ENCODE data around the gene NOTCH3.

The NOTCH3 gene

DNA sequence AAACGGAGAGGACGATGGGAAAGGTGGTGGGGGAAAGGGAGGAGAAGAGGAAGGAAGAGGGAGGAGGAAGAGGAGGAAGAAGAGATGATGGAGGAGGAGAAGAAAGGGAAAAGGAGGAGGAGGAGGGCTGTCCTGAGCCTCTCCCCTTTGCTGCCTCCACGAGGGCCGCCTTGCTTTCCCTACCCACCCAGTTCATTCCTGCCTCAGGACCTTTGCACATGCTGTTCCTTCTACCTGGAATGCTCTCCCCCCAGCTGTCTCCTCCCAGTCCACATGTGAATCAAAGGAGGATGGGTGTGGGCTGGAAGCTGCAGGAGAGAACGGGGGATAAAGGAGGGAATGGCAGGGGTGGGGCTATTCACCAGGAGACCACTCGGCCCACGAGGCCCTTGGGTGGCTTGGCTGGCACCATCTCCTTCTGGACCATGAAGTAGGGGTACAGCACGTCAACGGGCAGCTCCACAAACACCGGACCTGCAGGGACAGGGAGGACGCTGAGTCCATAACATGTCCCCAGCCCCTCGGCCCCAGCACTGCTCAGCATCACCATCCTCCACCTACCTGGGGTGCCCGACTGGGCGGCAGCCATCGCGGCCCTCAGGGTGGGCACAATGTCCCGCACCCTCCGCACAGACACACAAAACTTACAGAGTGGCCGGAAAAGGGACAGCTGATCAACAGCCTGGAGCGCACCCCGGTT is 78.3 kb downstream of the NOTCH3 start:
- DNase-seq = no peak

DNA sequence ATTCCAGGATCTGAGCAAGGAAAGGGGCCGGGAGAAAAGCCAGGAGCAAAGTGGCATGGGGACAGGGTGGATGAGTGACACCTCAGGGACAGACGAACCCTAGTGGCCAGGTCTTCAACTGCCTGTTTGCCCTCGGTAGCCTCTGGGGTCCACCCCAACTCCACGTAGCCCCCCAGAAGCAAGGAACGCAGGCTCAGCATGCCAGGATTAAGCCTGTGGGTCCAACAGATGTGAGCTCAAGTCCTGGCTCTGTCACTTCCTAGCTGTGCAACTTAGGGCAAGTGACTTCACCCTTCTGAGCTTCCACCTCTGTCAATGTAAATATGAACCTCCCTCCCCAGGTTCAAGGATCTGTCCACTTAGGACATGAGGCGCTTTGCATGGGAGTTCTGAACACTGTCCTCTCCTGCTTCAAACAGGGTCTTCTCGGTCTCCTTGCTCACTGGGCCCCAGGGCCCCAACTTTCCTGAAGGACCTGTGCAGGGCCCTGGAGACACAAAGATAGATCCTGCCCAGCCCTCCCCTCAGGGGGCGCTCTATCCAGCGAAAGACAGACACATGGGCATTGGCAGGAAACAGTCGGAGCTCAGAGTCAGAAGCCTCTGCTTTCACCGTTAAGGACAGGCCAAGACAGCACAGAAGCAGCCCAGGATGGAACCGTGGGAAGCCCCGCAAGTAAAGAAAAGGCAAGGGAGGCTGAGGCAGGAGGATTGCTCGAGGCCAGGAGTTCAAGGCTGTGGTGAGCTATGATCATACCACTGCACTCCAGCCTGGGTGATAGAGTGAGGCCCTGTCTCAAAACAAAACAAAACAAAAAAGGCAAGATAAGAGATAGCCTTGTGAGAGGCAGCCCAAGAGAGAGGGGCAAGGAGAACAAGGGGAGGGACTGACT is 80.4 kb downstream of the NOTCH3 start:
- no peak for DNase-seq

DNA sequence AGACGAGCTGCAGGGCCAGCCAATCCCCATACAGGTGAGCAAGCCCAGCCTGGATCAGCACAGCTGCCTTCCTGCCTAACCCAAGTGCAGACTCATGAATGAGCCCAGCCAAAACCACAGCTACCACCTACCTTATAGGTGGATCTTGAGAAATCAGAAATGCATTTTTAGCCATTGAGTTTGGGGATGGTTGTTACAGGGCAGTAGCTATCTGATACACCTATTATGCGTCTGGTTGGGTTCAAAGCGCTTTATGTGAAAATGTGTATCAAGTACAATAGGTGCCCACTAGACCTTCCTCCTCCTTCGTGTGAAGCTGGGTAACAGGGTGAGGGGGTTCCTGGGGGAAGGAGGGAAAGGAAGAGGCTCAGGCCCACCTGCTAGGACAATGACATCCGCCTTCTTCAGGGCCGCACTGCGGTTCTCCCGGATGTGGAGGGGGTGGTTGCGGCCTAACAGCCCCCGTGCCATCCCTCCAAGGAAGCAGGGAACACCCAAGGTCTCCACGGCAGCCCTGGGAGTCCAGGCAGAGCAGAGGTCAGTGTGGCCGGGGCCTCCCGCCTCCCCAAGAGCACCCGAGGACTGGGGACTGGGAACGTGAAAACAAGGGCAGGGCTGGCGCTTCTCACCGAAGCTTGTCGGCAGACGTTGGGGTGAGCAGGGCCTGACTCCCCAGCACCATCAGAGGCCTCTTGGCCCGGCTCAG is 81.9 kb downstream of the NOTCH3 start:
- DNase-seq = no peak

DNA sequence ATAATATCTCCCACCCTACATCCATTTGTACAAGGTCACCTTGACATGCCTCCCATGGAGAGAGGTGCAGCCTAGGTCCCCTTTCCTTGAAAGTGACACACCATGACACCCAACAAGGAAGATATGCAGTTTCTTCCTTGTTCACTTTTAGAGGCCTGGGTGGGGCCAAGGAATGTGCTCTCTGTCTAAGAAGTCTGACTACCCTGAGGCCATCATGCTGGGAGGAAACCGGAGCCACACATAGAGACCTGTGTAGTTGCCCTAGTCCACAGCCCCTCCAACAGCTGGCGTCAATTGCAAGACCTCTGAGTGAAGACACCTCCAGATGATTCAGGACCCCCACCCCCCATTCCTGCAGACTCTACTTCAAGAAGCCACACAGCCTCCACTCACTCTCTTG is 82.5 kb downstream of the NOTCH3 start:
- DNase-seq = no peak

DNA sequence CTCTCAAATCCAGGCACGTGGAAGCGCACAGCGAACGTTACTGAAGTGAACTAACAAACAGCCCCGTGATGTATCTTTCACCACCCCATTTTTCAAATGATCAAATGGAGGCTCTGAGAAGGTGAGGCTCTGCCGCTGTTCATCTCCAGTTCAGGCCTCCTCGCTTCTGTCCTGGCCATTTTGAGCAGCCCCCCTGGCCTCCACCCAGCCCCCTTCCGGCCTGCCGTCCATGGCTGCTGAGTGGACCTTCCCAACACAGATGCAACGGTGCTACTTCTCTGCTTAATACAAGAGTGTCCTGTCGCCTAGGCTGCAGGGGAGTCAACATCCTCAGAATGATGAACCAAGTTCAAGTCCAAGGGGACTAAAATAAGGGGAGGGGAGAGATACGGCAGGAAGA is 83.9 kb downstream of the NOTCH3 start:
- DNase-seq = no peak

DNA sequence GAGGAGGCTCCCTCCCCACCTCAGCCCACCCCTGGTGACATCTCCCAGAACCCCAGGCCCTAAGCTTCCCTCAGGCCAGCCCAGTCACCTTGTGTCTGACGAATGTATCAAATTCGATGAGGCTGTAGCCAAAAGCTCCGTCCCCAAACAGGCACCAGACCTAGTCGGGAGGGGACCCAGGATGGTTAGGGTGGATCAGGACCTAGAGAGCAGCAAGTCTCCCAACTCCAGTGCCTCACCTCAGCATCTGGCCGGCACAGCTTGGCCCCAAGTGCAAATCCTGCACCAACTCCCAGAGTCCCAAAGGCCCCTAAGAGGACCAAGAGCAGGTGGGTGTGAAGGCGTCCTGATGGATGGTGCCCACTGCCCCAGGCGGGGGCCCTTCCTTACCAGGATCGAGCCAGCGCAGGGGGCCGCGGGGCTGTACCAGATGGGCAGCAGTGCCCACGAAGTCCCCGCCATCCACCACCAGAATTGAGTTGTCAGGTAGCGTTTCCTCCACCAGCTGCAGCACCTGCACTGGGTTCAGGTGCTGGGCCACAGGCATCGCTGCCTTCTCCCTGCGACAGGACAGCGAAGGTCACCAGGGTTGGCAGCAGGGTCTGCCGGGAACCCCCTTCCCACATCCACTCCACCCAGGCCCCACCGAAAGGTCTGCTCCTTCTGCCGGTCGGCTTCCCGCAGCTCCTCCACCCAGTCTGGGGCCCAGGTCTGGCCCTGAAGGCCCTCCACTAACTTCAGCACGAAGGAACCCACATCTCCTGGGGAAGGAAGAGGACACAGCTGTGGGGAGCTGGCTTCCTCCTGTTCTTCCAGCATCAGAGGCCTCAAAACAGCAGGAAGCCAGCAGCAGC is 84.8 kb downstream of the NOTCH3 start:
- no peak for DNase-seq

DNA sequence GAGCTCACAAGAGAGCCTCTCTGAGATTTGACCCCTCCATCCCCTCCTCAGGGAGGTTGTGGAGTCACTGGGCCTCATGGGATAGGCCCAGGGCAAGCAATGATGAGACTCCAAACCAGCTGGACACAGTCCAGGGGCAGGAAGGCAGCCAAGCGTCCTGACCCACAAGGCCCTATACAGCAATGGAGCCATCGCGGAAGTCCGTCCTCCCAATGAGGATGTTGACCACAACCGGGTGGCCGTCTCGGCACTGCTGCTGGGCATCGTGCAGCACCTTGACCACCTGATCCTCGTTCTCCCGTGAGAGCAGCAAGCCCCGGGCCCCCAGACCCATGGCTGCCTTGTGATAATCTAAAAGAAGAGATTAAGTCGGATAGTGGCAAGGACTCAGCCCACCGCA is 85.7 kb downstream of the NOTCH3 start:
- no peak for DNase-seq

DNA sequence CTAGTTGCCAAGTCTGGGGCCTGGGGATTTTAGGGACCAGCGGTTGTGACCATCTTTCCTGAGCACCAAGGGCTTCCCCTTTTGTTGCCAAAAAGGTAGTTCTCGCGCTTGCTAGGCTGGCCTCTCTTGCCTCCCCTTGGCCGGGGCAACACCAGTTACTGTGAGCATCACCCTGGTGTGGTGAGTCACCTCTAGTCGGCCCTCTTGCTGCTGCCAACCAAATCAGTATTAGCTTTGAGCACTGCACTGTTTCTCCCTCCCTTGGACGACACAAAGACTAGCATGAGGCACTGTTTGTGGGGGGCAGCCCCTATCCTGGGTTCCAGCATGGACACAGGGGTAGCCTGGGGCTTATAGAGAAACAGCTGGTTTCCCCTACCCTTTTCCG is 86.6 kb downstream of the NOTCH3 start:
- DNase-seq = no peak

DNA sequence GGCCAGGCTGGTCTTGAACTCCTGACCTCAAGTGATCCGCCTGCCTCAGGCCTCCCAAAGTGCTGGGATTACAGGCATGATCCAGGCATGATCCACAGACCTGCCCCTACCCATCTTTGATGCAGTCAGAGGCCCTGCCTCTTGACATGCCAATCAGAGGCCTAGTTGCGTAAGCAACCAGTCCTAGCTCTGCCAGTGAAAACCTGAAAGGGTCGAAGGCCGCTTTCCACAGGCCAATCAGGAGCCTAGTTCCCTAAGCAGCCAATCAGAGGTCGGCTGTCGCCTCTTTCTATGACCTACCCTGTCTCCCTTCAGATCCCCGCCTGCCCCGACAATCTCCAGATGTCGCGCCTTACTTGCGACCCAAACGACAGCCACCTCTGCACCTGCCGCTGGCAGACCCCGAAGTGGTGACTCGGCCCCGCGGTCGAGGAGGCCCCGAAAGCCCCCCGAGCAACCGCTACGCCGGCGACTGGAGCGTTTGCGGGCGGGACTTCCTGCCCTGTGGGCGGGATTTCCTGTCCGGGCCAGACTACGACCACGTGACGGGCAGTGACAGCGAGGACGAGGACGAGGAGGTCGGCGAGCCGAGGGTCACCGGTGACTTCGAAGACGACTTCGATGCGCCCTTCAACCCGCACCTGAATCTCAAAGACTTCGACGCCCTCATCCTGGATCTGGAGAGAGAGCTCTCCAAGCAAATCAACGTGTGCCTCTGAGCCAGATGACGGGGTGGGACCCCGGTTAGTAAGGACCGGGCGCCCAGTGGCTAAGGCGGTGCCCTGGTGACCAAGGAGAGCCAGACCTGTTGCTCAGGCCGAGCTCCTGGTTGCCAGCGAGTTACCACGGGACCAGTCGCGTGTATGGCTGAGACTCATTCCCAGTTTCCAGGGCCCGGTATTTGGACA is 87.3 kb downstream of the NOTCH3 start:
- no peak for DNase-seq

DNA sequence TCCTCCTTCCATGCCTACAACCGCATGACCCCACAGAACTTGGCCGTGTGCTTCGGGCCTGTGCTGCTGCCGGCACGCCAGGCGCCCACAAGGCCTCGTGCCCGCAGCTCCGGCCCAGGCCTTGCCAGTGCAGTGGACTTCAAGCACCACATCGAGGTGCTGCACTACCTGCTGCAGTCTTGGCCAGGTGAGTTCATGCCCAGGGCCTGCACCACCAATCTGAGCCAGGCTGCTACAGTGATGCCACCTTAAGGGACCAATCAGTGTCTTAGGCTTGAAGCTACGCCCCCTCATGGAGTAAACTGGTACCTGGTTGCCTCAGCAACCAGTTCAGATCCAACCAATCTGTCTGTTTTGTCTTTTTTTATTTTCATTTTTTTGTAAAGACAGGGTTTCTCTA is 88.4 kb downstream of the NOTCH3 start:
- no peak for DNase-seq

DNA sequence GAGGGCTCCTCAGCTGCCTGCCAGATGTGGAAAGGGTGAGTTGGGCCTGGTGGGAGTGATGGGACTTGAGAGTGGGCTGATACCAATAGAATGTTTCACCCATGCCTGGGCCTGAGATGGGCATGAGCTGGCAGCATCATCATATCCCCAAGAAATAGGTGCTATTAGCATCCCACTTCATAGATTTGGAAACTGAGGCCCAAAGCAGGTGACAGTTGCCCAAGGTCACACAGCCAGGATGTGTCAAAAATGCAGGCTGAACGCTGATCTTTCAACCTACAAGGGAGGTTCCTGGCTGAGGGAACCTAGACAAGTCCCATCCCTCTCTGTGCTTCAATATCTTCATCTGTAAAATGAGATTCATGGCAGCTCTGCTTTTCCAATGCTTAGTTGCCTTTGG is 89.0 kb downstream of the NOTCH3 start:
- DNase-seq = no peak

DNA sequence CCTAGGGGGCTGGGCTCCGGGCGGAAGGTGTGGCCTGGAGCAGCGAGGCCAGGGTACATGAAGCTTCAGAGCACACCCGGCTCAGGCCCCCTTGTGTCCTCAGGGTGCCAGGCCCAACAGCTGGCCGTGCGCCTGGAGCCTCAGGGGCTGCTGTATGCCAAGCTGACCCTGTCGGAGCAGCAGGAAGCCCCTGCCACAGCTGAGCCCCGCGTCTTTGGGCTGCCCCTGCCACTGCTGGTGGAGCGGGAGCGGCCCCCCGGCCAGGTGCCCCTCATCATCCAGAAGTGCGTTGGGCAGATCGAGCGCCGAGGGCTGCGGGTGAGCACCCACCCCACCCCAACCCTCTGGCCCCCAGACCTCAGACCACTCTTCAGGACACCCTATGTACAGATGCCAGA is 90.4 kb downstream of the NOTCH3 start:
- DNase-seq = no peak

DNA sequence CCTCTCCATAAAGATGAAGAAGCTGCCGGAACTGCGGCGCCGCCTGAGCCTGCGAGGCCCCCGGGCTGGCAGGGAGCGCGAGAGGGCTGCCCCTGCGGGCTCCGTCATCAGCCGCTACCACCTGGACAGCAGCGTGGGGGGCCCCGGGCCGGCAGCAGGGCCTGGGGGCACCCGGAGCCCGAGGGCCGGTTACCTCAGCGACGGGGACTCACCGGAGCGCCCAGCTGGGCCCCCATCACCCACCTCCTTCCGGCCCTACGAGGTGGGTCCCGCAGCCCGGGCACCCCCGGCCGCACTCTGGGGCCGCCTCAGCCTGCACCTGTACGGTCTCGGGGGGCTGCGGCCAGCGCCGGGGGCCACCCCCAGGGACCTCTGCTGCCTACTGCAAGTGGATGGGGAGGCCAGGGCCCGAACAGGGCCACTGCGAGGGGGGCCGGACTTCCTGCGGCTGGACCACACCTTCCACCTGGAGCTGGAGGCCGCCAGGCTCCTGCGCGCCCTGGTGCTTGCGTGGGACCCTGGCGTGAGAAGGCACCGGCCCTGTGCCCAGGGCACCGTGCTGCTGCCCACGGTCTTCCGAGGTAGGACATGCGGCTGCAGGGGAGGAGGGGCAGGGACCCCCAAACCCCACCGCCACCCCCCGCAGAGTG is 90.9 kb downstream of the NOTCH3 start:
- no peak for DNase-seq
